Activated effector memory CD4-positive, alpha-beta T cell treated with anti-CD3 and anti-CD28 coated beads, Interleukin-2, amount 50 U/mL, for 16 hours (primary cell): ENCODE data around the gene XAF1.
"Not testable (repeated sequence)": the region's sequence is repeated elsewhere in the genome, so short reads cannot be mapped to it uniquely, and the experiment has no call there.

Experiments
- DNase-seq: peaks from one replicate; pipeline ENCODE4 v3.0.0-alpha.2; 2020

XAF1 gene

GRCh38 chr17:6812295-6812694 lies 56.4 kb downstream of the XAF1 start:
- DNase-seq, result no peak

DNA sequence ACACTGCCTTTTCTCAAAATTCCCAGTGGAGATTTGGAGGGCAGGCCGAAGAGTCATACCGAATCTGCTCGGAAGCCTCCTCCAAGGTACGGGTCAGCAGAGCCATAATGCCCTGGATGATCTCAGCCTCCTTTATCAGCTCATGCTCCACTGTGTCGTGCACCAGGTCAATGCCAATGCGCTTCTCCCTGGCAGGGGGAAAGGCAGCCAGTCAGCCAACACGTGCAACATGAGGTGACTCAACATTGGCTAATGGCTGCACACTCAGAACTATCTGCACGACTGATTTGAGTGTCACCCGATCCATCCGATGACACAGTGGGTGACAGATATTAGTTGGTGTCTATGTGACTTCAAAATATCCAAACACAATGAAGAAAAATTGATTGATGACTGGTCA lies 59.9 kb downstream of the XAF1 start:
- DNase-seq, result no peak

DNA sequence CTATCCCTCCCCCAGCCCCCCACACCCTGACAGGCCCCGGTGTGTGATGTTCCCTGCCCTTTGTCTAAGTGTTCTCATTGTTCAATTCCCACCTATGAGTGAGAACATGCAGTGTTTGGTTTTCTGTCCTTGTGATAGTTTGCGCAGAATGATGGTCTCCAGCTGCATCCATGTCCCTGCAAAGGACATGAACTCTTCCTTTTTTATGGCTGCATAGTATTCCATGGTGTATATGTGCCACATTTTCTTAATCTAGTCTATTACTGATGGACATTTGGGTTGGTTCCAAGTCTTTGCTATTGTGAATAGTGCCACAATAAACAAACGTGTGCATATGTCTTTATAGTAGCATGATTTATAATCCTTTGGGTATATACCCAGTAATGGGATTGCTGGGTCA lies 60.5 kb downstream of the XAF1 start:
- not testable (repeated sequence) for DNase-seq

DNA sequence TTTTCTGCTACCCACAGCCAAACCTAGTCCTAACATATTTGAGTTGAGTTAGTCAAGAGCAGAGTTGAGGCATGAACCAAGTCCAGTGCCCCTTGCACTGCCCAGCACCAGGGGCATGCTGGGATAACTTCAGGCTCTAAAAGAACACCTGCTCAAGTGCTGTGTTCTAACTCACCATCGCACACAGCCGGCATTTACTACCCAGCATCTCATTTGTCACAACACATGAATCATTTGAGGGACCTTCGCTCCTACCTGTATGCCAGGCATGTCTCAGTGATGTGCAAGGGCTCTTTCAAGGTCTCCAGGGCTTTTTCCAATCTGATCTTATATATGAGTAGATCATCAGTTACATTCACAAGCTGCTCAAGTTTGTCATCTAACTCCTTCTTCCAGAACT lies 63.1 kb downstream of the XAF1 start:
- DNase-seq, result no peak

- DNase-seq, result no peak
Measured at GRCh38 chr17:6823011-6823442, 67.2 kb downstream of the XAF1 start.
